CD14-positive monocyte (primary cell): ENCODE data around the gene C19orf25. TPM values are rescaled to one million over a fixed set of nuclear protein-coding genes. Genes with fewer than 3 reads are reported as not detected.

ENCODE experiments used
- DNase-seq, 3 donors: peaks; one replicate each; pipeline ENCODE4 v3.0.0-alpha.2; 2011 to 2022
- H2AFZ ChIP-seq: 2 replicates; pipeline ENCODE4 v1.6.0; 2012; ENCODE audit warnings: mild to moderate bottlenecking, low read depth, low read length, inconsistent platforms; ENCODE audit not compliant: insufficient read depth, poor library complexity, severe bottlenecking
- H3K27ac ChIP-seq, 2 donors: 1 replicate in 1 of 2; 2 replicates in 1 of 2; pipeline ENCODE4 v1.5.1; 2012 to 2013; ENCODE audit warnings: low read length in 2 of 2, control low read depth in 1 of 2, inconsistent platforms in 1 of 2, low read depth in 1 of 2, mild to moderate bottlenecking in 1 of 2
- H3K27me3 ChIP-seq, 2 donors: one replicate each; pipeline versions ENCODE4 v1.6.0 to v1.6.1; 2011 to 2013; ENCODE audit warnings: low read length in 2 of 2; ENCODE audit not compliant: control insufficient read depth in 2 of 2, insufficient read depth in 2 of 2
- H3K36me3 ChIP-seq, 2 donors: replicated peaks in 1 of 2; 1 replicate in 1 of 2; 2 replicates in 1 of 2; pipeline versions ENCODE4 v1.5.1 to v1.6.1; 2012 to 2013; ENCODE audit warnings: low read length in 2 of 2, control low read depth in 1 of 2, inconsistent platforms in 1 of 2, mild to moderate bottlenecking in 1 of 2; ENCODE audit not compliant: insufficient read depth in 2 of 2, control insufficient read depth in 1 of 2
- H3K4me1 ChIP-seq, 2 donors: 1 replicate in 1 of 2; 2 replicates in 1 of 2; pipeline versions ENCODE4 v1.5.1 to v1.6.1; 2012 to 2013; ENCODE audit warnings: low read length in 2 of 2, control low read depth in 1 of 2, inconsistent platforms in 1 of 2, mild to moderate bottlenecking in 1 of 2, moderate library complexity in 1 of 2; ENCODE audit not compliant: insufficient read depth in 2 of 2, control insufficient read depth in 1 of 2
- H3K4me2 ChIP-seq: replicated peaks from 2 replicates; pipeline ENCODE3; 2012; ENCODE audit warnings: low read length, moderate library complexity, mild to moderate bottlenecking; ENCODE audit not compliant: poor library complexity, severe bottlenecking; ENCODE audit errors: extremely low read depth
- H3K4me3 ChIP-seq, 3 experiments: fragments of 200-600 bp in 1 of 3; sonication (generic) in 1 of 3; replicated peaks in 1 of 3; 1 replicate in 2 of 3; 2 replicates in 1 of 3; pipeline ENCODE4 v1.5.1; 2011 to 2013; ENCODE audit warnings: low read length in 3 of 3, mild to moderate bottlenecking in 3 of 3, control low read depth in 2 of 3, low read depth in 2 of 3, inconsistent platforms in 1 of 3, moderate library complexity in 1 of 3
- H3K79me2 ChIP-seq: 2 replicates; pipeline ENCODE4 v1.6.0; 2012; ENCODE audit warnings: mild to moderate bottlenecking, control low read depth, inconsistent platforms, low read length, moderate library complexity; ENCODE audit not compliant: insufficient read depth
- H3K9ac ChIP-seq: 2 replicates; pipeline ENCODE4 v1.6.0; 2017; ENCODE audit warnings: low read length, mild to moderate bottlenecking; ENCODE audit not compliant: insufficient read depth, poor library complexity, severe bottlenecking
- H3K9me3 ChIP-seq, 2 donors: replicated peaks in 1 of 2; 1 replicate in 1 of 2; 2 replicates in 1 of 2; pipeline versions ENCODE4 v1.5.1 to v1.6.1; 2012 to 2013; ENCODE audit warnings: low read length in 2 of 2, control low read depth in 1 of 2; ENCODE audit not compliant: control insufficient read depth in 1 of 2, insufficient read depth in 1 of 2
- H4K20me1 ChIP-seq: 2 replicates; pipeline ENCODE4 v1.6.0; 2012; ENCODE audit warnings: mild to moderate bottlenecking, low read length, control low read depth, moderate library complexity; ENCODE audit not compliant: insufficient read depth
- H3K27ac Mint-ChIP-seq, 7 donors: one replicate each; pipeline ENCODE4 v1.8.0; 2020; ENCODE audit warnings: mild to moderate bottlenecking in 7 of 7, mixed read lengths in 7 of 7, moderate library complexity in 6 of 7, inconsistent platforms in 2 of 7
- H3K27me3 Mint-ChIP-seq, 3 donors: one replicate each; pipeline ENCODE4 v1.8.0; 2021 to 2022; ENCODE audit warnings: low read depth in 3 of 3, mild to moderate bottlenecking in 3 of 3, mixed read lengths in 3 of 3, moderate library complexity in 3 of 3, inconsistent platforms in 1 of 3
- H3K36me3 Mint-ChIP-seq, 2 donors: one replicate each; pipeline ENCODE4 v1.8.0; 2020; ENCODE audit warnings: mixed read lengths in 2 of 2, inconsistent platforms in 1 of 2, mild to moderate bottlenecking in 1 of 2
- H3K4me1 Mint-ChIP-seq: one replicate; pipeline ENCODE4 v1.8.0; 2020; ENCODE audit warnings: mild to moderate bottlenecking, mixed read lengths
- H3K4me3 Mint-ChIP-seq, 2 donors: one replicate each; pipeline ENCODE4 v1.8.0; 2020; ENCODE audit warnings: mild to moderate bottlenecking in 2 of 2, mixed read lengths in 2 of 2, moderate library complexity in 1 of 2
- H3K9me3 Mint-ChIP-seq, 7 donors: one replicate each; pipeline ENCODE4 v1.8.0; 2020 to 2022; ENCODE audit warnings: mixed read lengths in 7 of 7, mild to moderate bottlenecking in 6 of 7, moderate library complexity in 6 of 7, inconsistent platforms in 2 of 7
- WGBS: methylation state at CpG from one replicate; pipeline ENCODE4 v1.1.5; 2013; ENCODE audit warnings: missing lambda C conversion rate; ENCODE audit not compliant: insufficient coverage; 5-methylcytosine and 5-hydroxymethylcytosine counted together
- intact Hi-C, 2 donors: fragments of 100-400 bp; cut with micrococcal nuclease; formaldehyde crosslinking; loops; one replicate each; pipeline versions ENCODE4 v1.15.0 to v1.15.1; 2023
- polyA plus RNA-seq, 3 donors: library from polyadenylated mRNA; depleted of rRNA in 1 of 3; unstranded in 2 of 3; stranded (reverse) in 1 of 3; fragments of 300-500 nt in 2 of 3; fragments of >200 nt in 1 of 3; fragmentation: Illumina TruSeq in 2 of 3; gene quantifications; 1 replicate in 2 of 3; 2 replicates in 1 of 3; pipeline ENCODE4 v1.2.3, GENCODE V29; 2012 to 2021
- TF ChIP-seq, protein P1 (sequence below): fragments of 200-600 bp; IDR thresholded peaks from one replicate; pipeline ENCODE4 v1.8.0; 2022; ENCODE audit warnings: antibody characterized with exemption, mild to moderate bottlenecking

The C19orf25 gene
- polyA plus RNA-seq, 3 donors = 18.2 to 20.9 (median 19.9) TPM

DNA sequence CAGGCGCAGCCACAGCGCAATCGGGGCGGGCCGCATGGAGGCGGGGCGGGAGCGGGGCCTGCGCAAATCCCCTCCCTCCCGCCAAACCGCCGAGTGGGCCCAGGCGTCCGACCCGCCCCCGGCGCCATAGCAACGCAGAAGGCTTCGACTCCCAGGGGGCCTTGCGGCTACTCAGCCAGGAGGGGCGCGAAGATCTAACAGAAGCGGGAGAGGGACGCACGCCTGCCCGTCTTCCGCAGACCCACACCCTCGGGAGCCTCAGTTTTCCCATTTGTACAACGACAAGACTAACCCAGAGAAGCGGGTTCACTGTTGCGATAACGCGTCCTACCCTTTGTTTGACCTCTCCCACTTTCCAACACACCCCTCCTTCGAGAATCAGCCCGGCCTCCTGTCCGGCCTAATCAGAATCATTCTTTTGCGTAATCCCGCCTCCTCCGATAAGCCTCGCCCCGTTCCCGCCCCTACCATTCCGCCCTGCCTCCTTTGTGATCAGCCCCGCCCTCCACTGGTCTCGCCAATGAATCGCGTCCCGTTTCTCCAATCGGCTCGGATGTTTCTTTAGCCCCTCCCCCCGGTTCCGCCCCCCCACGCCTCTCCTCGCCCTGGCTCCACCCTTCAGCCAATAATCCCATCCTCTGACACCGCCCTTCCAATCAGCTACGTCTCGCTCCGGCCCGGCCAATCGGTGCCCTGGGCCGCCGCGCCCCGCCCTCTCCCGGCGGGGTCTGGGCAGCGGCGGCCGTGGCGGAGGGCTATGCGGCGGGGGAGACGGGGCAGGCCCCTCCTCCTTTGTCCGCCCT, 11.5 kb upstream of the C19orf25 start, which contains the start of gene PCSK4:
TSS of gene PCSK4 (minus strand) at position 40 of the 803 bp plus-strand sequence. CDS start at position 36, 4 bp downstream.
- Histone ChIP-seq H3K4me3 (peak within 1 kb of the TSS; percentile 36 to 81 (median 54)), H3K79me2 (no peaks in the 10 kb centered on the region), H3K9ac (peak within 1 kb of the TSS; percentile 56), H3K9me3 (no peaks in the 10 kb centered on the region), H4K20me1 (no peaks in the 10 kb centered on the region), H3K36me3 (no peaks in the 10 kb centered on the region), H3K4me2 (peak within 1 kb of the TSS; percentile 94), H3K27me3 (peaks cover 0 to 21% of the 10 kb centered on the region in 2 donors), H2AFZ (peak within 1 kb of the TSS; percentile 91), H3K4me1 (peaks cover 18 to 35% of the 10 kb centered on the region in 2 donors), H3K27ac (peak within 1 kb of the TSS in 1 of 2 donors; percentile 17)
- TF ChIP-seq, protein P1, sequence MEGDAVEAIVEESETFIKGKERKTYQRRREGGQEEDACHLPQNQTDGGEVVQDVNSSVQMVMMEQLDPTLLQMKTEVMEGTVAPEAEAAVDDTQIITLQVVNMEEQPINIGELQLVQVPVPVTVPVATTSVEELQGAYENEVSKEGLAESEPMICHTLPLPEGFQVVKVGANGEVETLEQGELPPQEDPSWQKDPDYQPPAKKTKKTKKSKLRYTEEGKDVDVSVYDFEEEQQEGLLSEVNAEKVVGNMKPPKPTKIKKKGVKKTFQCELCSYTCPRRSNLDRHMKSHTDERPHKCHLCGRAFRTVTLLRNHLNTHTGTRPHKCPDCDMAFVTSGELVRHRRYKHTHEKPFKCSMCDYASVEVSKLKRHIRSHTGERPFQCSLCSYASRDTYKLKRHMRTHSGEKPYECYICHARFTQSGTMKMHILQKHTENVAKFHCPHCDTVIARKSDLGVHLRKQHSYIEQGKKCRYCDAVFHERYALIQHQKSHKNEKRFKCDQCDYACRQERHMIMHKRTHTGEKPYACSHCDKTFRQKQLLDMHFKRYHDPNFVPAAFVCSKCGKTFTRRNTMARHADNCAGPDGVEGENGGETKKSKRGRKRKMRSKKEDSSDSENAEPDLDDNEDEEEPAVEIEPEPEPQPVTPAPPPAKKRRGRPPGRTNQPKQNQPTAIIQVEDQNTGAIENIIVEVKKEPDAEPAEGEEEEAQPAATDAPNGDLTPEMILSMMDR = no peak
- peak within 1 kb of the TSS; percentile 79 to 96 (median 92) for H3K27ac Mint-ChIP-seq
- WGBS = 0% methylated on average over 70 of the region's 74 CpGs
- peaks cover 9 to 29% (median 27%) of the 10 kb centered on the region in 3 donors for H3K27me3 Mint-ChIP-seq
- peaks cover 0 to 6% (median 0%) of the 10 kb centered on the region in 7 donors for H3K9me3 Mint-ChIP-seq
- H3K4me1 Mint-ChIP-seq = peaks cover 20% of the 10 kb centered on the region
- peak within 1 kb of the TSS; percentile 86 to 93 for H3K4me3 Mint-ChIP-seq
- H3K36me3 Mint-ChIP-seq = no peaks in the 10 kb centered on the region
- intact Hi-C loops = loop anchor here in 1 of 2 donors (5.0 kb wide), 1 partner anchor 77 kb away; the partner anchor contains the start of gene MEX3D
- DNase-seq = peak; percentile 95 to 98 (median 98)

GRCh38 chr19:1489463-1490310, 10.7 kb upstream of the C19orf25 start:
- Histone ChIP-seq H4K20me1 (no peaks in the 10 kb centered on the region), H3K9me3 (no peaks in the 10 kb centered on the region), H3K79me2 (no peaks in the 10 kb centered on the region), H3K9ac (peak overlapping the region; percentile 56), H3K27ac (no peak overlapping the region), H3K4me2 (peak overlapping the region; percentile 94), H3K4me1 (peaks cover 18 to 35% of the 10 kb centered on the region in 2 donors), H3K4me3 (peak overlapping the region; percentile 34 to 81 (median 54)), H2AFZ (peak overlapping the region; percentile 91), H3K36me3 (no peaks in the 10 kb centered on the region), H3K27me3 (peaks cover 0 to 21% of the 10 kb centered on the region in 2 donors)
- peaks cover 8 to 27% (median 24%) of the 10 kb centered on the region in 3 donors for H3K27me3 Mint-ChIP-seq
- TF ChIP-seq, protein P1 = no peak
- H3K4me1 Mint-ChIP-seq = peaks cover 20% of the 10 kb centered on the region
- no peaks in the 10 kb centered on the region for H3K36me3 Mint-ChIP-seq
- no peak overlapping the region for H3K27ac Mint-ChIP-seq
- DNase-seq = no peak
- WGBS = 9% methylated on average over 30 of the region's 37 CpGs
- intact Hi-C loops = loop anchor here in 1 of 2 donors (5.0 kb wide), 1 partner anchor 78 kb away; the partner anchor contains the start of gene MEX3D
- peak overlapping the region; percentile 30 to 48 for H3K4me3 Mint-ChIP-seq
- peaks cover 0 to 6% (median 0%) of the 10 kb centered on the region in 7 donors for H3K9me3 Mint-ChIP-seq
